ENCODE measurements around the gene NLGN4X.

NLGN4X gene

DNA sequence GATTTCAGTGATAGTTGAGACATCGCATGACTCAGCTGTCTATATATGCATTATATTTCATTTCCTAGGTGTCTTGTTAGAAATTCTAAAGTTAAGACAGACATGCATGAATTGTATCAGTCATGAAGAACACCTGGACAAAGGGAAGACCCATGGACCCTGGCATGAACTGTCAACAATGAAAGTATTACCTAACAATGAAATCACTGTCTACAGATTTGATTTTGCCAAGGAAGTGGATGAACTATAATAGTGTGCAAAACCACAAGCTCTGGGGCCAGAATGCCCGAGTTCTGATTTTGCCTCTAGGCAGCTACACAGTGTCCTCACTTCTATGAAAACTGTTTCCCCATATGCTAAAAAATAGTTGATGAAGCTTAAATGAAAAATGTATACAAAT lies 386.1 kb downstream of the NLGN4X start:
- no peak for DNase-seq

Data from NCI-H1694 treated with DMSO at 0.1 percent for 48 hours (cell line).